GM18505 (cell line): ENCODE data around the gene CDH3.

ENCODE experiments used
- ATAC-seq: cut with Tn5 transposase; IDR thresholded peaks from one replicate; pipeline ENCODE4 v1.9.1; 2021; ENCODE audit not compliant: unreplicated experiment
- POLR2A ChIP-seq: IDR thresholded peaks from 4 replicates; pipeline ENCODE4 v1.6.1; 2011; ENCODE audit warnings: borderline replicate concordance; ENCODE audit not compliant: insufficient read depth, insufficient read length; ENCODE audit errors: extremely low read depth

CDH3 gene

DNA sequence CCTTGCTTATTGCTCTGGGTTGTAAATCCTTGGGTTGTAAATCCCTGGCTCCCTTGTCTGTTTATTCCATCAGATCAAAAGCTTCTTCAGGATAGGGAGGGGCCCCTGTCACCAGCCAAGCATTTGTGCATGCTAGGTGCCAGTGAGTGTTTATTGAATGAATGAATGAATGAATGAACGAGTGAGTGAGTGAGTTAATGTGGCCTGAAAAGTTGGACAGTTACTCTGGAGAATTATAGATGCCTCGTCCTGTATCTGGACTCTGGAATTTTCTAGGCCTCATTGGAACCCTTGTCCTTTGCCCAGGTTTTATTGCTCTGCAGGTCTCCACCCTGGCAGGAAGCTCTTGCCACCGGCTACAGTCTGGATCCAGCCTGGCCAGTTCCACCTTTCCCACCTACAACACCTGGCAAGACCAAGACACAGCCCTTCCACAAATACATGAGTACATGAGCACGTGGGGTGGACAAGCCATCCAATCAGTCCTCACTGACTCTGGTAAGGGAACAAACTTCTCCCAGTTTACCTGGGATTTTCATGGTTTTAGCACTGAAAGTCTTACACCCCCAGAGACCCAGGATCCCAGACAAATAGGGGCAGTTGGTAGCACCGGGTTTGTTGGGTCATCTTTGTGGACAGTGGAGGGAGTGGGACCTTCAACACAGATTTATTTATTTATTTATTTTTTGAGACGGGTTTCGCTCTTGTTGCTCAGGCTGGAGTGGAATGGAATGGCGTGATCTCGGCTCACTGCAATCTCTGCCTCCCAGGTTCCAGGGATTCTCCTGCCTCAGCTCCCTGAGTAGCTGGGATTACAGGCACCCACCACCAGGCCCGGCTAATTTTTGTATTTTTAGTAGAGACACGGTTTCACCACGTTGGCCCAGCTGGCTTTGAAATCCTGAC is 77.3 kb downstream of the CDH3 start:
- ATAC-seq, result no peak
- no peak for TF ChIP-seq POLR2A

DNA sequence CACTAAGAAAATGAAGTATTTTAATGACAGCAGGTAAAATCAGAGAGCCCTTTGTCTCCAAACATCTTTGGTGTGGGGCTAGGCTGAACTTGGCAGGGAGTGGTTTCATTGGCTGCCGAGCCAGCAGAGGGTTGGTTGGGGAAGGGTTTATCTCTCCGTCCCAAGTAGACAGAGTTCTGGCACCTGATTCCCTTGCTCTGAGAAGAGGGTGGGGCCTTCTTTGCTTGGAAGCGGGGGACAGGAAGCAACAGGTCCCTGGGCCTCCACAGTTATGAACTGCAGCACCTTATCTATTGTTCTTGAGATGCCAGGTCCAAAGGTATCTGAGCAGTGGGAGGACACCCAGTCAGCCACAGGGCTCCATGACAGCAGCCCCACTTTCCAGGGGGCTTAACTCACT is 79.7 kb downstream of the CDH3 start:
- ATAC-seq, result no peak
- no peak for TF ChIP-seq POLR2A

DNA sequence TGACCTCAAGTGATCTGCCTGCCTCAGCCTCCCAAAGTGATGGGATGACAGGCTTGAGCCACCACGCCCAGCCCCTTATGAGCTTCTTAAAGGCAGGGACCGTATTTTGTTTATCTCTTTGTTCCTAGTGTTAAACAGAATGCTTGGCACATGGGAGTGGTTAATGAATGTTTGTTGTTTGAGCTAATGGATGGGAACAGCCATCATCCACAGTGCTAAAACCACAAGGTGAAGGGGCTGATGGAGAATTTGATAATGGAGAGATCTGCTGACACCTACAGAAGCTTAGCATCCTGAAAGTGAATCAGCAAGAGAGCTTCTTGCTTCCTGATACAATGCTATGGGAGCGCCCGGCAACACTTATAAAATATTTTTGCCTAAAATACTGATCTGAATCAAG is 83.4 kb downstream of the CDH3 start:
- no peak for TF ChIP-seq POLR2A
- ATAC-seq, result no peak

DNA sequence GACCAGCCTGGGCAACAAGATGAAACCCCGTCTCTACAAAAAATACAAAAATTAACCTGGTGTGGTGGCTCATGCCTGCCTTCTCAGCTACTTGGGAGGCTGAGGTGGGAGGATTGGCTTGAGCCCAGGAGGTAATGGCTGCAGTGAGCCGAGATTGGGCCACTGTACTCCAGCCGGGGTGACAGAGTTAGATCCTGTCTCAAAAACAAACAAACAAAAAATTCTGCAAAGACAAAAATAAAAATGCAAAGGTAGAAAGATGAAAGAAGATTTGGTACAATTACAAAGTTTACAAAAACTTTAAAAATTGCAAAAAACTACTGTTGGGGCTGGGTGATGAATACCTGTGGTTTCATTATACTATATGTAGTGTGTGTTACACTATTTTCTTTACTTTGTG is 86.5 kb downstream of the CDH3 start:
- no peak for TF ChIP-seq POLR2A
- no peak for ATAC-seq

DNA sequence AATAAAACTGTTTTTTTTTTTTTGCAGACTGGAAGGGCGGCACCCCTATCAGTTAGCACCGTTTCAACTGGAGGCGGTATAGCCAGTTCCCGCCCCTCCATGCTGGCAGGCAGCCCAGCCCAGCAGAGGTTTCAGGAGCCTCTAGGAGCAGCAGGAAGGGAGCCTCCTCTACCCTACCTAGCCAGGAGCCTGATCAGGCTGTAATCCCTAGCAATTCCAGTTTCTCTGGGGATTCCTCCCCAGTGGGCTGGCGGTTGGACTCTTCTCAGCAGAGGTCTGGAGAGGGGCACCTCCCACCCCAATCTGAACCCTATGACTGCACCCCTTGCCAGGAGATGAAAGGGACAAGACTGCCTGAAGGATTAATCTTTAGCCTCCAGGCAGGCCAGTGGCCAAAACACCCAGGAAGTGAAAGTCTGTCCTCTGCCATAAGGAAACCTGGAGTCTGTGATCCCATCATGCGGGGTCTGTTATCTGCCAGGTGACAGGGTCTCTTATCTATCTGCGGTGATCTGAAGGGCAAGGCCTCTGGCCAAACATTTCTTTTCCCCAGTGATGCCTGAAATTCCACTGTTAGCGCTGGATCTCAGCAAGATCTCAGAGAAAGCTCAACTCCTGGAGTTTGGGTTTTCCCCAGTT is 87.1 kb downstream of the CDH3 start:
- TF ChIP-seq POLR2A, result no peak
- no peak for ATAC-seq

DNA sequence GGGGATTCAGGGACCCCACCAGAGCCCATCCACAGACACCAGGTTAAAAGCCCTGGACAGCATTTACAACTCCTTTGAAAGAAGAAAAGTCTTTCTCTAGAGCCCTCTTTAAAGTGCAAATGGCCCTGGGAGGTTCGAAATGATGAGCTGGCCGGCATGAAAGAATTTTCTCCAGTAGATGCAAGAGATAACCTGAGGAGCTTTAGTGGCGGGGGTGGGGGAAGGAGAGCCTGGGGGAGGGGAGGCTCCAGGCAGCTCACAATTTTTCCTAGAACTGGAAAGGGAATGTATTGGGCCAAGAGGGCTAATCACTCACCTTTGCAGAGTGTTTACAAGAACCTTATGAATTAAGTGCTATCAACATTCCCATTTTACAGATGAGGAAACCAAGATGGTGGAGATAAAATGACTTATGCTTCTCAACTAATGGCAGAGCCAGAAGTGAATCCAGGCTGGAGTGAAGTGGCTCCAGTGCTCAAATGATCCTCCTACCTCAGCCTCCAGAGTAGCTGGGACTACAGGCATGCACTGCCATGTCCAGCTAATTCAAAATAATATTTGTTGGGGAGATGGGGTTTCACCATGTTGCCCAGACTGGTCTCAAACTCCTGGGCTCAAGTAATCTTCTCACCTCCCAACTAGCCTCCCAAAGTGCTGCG is 87.8 kb downstream of the CDH3 start:
- no peak for ATAC-seq
- TF ChIP-seq POLR2A, result no peak

DNA sequence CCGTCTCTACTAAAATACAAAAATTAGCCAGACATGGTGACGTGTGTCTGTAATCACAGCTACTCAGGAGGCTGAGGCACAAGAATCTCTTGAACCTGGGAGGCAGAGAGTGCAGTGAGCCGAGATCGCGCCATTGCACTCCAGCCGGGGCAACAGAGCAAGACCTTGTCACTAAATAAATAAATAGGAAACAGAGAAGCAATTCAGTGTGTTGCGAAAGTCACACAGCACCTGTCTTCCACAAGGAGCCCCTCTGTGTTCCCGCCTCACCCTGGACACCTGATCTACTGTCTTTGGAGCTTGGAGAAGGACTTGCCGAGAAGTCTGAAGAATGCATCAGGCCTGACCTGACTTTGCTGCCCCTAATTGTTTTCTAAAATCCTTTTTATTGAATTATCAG is 88.5 kb downstream of the CDH3 start:
- no peak for ATAC-seq
- TF ChIP-seq POLR2A, result no peak

DNA sequence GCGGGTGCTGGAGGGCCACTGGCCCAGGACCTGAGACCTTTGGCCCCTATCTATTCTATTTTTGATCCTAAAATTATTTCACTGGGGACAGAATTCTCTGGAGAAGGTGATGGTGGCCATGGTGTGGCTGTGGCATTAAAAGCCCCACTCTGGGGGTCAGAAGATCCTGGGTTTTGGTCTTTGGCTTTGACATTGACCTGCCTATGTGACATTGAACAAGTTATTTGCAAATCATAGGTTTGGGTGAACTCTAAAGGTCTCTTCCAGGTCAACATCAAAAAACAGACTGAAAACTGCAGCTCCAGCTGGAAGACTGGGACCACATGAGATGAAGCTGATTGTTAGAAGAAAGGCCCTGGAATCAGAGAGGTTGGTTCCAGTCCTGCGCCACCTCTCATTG is 89.7 kb downstream of the CDH3 start:
- no peak for TF ChIP-seq POLR2A
- ATAC-seq, result no peak

DNA sequence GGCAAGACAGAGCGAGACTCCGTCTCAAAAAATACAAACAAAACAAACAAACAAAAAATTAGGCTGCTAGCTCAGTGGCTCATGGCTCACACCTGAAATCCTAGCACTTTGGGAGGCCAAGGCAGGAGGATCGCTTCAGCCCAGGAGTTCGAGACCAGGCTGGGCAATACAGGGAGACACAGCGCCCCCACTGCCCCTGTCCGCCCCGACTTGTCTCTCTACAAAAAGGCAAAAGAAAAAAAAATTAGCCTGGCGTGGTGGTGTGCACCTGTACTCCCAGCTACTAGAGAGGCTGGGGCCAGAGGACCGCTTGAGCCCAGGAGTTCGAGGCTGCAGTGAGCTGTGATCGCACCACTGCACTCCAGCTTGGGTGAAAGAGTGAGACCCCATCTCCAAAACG is 91.5 kb downstream of the CDH3 start:
- ATAC-seq, result no peak
- no peak for TF ChIP-seq POLR2A

DNA sequence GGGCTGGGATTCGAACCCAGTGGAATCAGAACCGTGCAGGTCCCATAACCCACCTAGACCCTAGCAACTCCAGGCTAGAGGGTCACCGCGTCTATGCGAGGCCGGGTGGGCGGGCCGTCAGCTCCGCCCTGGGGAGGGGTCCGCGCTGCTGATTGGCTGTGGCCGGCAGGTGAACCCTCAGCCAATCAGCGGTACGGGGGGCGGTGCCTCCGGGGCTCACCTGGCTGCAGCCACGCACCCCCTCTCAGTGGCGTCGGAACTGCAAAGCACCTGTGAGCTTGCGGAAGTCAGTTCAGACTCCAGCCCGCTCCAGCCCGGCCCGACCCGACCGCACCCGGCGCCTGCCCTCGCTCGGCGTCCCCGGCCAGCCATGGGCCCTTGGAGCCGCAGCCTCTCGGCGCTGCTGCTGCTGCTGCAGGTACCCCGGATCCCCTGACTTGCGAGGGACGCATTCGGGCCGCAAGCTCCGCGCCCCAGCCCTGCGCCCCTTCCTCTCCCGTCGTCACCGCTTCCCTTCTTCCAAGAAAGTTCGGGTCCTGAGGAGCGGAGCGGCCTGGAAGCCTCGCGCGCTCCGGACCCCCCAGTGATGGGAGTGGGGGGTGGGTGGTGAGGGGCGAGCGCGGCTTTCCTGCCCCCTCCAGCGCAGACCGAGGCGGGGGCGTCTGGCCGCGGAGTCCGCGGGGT is 92.1 kb downstream of the CDH3 start, which contains the start of gene CDH1:
Gene CDH1, plus strand, starts transcription at position 247 of the 684 bp plus-strand sequence. Its CDS starts 124 bp downstream, at position 371.
- no peak for ATAC-seq

DNA sequence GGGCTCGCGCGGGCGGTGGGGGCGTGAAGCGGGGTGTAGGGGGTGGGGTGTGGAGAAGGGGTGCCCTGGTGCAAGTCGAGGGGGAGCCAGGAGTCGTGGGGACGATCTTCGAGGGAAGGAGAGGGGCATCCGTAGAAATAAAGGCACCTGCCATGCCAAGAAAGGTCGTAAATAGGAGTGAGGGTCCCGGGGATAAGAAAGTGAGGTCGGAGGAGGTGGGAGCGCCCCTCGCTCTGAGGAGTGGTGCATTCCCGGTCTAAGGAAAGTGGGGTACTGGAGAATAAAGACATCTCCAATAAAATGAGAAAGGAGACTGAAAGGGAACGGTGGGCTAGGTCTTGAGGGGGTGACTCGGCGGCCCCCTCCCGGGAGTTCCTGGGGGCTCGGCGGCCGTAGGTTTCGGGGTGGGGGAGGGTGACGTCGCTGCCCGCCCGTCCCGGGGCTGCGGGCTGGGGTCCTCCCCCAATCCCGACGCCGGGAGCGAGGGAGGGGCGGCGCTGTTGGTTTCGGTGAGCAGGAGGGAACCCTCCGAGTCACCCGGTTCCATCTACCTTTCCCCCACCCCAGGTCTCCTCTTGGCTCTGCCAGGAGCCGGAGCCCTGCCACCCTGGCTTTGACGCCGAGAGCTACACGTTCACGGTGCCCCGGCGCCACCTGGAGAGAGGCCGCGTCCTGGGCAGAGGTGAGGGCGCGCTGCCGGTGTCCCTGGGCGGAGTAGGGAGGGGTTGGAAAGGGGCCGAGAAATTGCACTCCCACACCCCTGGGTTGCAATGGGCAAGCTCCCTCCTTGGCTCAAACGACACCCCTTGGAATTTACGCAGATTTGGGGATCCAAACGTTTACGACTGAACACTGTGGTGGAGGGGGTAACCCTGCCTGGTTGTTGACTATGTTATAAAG is 92.9 kb downstream of the CDH3 start:
- no peak for TF ChIP-seq POLR2A

More for the DNA sequence above, 92.1 kb downstream of the CDH3 start, which contains the start of gene CDH1:
- no peak for TF ChIP-seq POLR2A

DNA sequence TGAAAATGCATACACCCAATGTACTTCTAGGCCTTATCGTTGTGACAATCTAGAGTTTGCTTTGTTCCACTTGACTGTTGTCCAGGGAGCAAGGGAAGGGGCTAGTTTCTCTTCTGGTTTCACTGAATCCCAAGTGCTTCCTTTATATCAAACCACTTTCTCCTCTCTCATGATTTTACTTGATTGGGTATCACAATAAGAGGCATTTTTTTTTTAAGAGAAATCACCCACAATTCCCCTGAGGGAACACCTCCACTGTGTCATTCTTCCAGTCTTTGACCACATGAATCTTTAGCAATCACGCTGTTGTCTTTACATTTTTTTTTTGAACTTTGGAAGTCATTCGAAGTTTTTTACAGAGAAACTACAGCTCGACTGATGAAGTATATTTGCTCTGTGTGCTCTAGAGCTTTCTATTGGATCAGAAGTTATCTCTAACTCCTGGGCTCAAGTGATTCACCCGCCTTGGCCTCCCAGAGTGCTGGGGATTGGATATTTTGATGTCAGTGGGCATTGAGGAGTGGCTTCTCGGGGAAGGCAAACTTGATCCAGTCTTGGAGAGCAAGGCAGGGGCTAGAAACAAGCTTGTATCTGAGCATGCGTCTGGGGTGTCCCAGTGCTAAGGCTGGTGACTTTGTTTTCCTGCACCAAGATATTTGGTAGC is 95.0 kb downstream of the CDH3 start:
- TF ChIP-seq POLR2A, result no peak
- no peak for ATAC-seq

More for the DNA sequence above, 92.9 kb downstream of the CDH3 start:
- no peak for ATAC-seq
